Activated CD4-positive, alpha-beta T cell treated with anti-CD3 and anti-CD28 coated beads, Interleukin-2, Interleukin-6, amounts not matched to agents 100 ng/mL and 50 ng/mL, durations not matched to agents 16 hours and 8 hours (primary cell): ENCODE measurements around the gene AMD1.
"Not testable (repeated sequence)": the region's sequence is repeated elsewhere in the genome, so short reads cannot be mapped to it uniquely, and the experiment has no call there.

Experiments used
- DNase-seq: peaks from one replicate; pipeline ENCODE4 v3.0.0-alpha.2; 2020

AMD1 gene

DNA sequence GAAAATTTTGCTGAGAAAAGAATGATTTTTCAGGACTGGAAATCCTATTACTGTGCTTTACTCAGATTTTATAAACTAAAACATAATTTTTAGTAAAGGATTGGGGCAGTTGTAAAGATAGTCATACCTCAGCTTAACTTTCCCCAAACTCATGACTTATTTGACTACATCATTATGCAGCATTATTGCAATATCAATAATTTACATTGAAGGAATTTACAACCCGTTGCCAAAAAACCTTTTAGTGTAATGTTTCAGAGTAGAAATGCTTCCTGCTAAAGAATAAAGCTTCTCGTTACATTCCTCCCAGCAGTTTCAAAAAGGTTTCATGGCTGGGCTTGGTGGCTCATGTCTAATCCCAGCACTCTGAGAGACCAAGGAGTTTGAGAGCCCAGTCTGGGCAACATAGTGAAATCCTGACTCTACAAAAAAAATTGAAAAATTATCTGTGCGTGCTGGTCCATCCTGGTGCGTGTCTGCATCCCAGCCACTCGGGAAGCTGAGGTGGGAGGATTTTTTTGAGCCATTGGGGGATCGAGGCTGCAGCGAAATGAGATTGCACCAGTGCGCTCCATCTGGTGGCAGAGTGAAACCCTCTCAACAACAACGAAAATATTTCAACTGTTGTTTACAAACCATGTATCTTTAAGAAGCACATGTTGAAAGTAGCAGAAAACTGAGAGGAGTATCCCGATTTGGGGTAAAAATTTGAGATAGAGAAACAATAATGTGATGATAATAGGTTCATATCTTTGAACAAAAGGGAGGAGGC is 4.4 kb downstream of the AMD1 start:
- DNase-seq = peak; percentile 56

DNA sequence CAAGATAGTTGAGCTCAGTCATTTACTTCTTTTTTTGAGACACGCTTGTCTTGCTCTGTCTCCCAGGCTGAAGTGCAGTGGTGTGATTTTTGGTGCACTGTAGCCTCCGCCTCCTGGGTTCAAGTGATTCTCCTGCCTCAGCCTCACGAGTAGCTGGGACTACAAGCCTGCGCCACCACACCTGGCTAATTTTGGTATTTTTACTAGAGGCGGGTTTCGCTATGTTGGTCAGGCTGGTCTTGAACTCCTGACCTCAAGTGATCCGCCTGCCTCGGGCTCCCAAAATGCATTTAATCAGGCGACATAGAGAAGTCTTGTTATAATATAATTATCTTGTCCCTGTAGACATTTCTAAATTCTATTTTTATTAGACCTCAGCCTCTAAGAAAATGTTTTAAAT is 6.1 kb downstream of the AMD1 start:
- DNase-seq = no peak

DNA sequence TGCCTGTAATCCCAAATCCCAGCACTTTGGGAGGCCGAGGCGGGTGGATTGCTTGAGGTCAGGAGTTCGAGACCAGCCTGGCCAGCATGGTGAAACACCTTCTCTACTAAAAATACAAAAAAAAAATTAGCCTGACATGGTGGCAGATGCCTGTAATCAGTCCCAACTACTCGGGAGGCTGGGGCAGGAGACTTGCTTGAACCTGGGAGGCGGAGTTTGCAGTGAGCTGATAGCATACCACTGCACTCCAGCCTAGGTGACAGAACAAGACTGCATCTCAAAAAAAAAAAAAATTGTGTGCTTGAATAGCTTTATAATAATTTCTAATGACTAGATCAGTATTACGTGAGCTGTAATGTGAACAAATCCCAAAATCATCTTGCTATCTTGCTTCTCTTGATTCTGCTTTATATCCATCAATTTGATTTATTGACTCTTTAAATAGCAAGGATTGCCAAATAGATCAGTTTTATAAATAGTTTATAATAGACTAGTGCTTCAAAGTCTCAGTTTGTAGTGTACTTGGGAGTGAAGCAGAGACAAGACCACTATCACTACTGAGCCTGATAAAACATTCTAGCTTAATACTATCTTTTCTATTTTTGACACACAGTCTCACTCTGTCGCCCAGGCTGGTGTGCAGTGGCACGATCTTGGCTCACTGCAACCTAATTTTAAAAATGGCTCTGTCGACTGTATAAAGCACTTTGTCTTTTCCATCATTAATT is 7.1 kb downstream of the AMD1 start:
- DNase-seq = no peak

DNA sequence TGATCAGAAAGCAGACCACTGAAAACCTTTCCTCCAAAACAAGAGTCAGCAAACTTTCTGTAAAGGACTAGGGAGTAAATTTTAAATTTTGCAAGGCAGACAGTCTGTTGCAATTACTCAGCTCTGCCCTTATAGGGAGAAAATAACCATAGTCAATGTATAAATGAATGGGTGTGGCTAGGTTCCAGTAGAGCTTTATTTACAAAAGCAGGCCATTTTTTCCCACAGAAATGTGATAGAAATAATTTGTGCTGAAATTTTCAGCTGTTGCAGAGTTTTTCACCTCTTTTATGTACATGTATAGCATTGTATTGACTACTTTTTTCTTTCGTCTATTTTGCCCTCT is 7.7 kb downstream of the AMD1 start:
- no peak for DNase-seq

DNA sequence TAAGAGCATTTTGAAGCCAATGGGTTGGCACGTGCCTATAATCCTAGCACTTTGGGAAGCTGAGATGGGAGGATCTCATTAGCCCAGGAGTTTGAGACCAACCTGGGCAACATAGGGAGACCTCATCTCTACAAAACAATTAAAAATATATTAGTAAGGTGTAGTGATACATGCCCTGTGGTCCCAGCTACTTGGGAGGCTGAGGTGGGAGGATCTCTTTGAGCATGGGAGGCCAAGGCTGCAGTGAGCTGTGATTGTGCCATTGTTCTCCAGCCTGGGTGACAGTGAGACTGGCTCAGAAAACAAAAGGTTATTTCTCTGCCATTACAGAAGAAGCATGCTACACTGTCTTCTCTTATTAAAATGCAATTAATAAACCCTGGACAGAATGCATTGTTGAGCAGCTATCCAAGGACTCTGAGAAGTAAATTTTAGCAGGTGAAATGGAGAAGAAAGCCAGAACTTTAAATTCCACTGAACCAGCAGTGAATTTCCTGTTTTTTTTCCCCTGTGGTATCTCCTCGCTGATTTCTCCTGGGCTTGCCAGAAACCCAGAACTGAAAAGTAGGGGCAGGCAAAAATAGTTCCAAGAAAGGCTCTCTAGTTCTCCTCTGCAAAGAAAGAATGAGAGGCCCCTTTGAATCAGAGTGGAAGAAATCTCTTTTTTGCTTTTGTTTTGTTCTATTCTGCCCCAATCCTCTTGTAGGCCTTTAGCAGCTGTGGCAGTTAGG is 8.4 kb downstream of the AMD1 start:
- DNase-seq = no peak

DNA sequence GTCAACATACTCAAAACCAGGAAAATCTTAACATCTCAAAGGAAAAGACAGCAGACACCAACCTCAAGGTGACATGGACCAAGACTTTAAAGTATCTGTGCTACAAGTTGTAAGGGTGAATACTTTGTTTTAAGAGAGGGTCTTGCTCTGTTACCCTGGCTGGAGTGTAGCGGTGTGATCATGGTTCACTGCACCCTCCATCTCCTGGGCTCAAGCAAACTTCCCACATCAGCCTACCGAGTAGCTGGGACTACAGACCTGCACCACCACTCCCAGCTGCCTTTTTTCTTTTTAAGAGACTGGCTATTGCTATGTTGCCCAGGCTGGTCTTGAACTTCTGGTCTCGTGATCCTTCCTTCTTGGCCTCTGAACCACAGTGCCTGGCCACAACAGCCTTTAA is 9.7 kb downstream of the AMD1 start:
- DNase-seq = no peak

DNA sequence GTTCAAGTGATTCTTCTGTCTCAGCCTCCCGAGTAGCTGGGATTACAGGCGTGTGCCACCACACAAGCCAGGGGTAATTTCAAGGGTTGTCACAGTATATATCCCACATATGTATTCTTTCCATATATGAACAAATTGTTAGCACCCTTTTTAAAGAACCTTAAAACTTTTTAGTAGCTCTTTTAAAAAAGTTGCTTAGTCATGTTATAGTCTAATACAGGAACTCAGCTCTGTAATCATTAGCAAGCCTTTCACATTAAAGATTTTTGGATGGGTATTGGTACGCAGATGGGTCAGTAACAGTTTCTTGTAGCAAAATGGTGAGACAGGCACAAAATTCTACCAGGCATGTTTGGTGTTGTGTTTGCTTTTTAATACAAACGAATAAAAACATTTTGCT is 10.9 kb downstream of the AMD1 start:
- no peak for DNase-seq

DNA sequence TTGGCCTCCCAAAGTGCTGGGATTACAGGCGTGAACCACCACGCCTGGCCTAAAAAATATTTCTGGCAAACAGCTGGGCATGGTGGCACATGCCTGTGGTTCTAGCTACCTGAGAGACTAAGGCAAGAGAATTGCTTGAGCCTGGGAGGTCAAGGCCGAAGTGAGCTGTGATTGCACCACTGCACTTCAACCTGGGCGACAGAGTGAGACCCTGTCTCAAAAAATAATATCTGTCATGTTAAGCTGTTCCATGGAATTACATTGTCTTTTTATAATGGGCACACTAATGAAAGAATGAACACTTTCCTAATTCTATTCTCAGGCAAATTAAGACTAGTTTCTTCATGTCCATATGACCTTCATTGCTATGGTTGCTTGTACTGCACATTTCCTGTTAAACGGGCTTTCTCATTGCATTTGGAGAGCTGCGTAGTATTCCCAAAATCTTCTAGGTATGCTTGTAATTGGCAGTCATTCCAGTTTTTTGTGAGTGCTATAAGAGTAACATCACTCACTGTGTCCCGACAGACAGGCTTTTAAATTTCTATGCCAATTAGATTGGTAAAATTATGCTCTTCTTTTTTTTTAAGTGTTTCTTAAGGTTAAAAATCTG is 12.1 kb downstream of the AMD1 start:
- DNase-seq = no peak

DNA sequence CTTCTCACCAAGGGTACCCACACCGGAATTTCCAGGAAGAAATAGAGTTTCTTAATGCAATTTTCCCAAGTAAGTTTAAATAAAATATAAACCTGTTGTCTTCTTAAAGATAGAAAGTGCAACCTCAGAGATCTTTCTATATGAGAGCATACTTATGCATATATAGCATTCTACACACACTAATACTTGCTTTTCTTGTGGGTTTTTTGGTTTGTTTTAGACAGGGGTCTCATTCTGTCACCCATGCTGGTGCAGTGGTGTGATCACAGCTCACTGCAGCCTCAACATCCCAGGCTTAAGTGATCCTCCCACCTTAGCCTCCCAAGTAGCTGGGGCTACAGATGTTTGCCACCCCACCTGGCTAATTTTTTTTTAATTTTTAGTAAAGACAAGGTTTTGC is 15.7 kb downstream of the AMD1 start:
- DNase-seq = no peak

DNA sequence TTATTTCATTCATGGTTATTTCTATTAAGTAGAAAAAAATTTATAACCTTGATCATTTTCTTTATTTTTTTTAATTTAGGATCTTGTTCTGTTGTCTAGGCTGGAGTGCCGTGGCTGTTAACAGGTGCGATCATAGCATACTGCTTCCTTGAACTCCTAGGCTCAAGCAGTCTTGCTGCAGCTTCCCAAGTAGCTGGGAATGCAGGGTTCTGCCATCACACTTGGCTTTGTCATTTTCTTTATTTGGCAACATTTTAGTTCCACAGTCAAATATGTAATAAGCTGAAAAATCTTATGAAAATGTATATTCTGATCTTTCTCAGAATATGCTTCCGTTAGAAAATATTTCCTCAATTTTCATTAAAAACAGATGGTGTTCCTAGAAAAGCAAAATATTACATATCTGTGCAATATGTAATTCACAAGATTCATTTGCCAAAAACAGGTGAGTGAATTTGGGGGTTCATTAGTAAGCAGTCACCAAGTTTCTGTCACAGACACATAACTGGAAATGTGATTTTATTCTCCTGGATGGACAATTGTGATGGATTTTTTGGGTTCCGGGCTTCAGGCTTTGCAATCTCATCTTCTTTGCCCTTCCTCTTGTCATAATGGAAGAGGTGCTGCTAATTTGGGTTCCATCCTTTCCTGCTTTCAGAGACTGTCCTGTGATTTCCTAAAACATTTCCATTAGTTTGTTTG is 21.5 kb downstream of the AMD1 start:
- no peak for DNase-seq

DNA sequence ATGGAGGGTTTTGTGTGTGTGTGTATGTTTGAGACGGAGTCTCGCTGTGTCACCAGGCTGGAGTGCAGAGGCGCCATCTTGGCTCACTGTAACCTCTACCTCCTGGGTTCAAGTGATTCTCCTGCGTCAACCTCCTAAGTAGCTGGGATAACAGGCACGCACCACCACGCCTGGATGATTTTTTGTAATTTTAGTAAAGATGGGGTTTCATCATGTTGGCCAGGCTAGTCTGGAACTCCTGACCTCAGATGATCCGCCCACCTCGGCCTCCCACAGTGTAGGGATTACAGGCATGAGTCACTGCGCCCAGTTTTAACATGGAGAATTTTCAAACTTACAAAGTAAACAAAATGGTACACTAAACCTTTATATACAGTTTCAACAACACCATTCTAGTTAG is 22.8 kb downstream of the AMD1 start:
- no peak for DNase-seq

DNA sequence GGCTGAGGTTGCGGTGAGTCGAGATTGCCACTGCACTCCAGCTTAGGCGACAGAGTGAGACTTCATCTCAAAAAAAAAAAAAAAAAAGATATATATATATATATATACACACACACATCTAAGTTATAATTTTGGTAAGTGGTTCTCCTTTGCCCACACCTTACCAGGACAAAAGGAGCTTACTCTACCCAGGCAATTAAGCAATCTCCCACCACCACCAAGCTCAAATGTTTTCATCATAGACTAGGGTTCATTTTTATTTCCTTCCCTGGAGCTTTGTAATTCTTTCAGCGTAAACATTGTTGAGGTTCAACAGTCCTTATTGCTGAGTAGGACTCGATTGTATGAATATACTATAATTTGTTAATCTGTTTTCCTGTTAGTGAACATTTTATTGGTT is 23.5 kb downstream of the AMD1 start:
- DNase-seq = no peak

DNA sequence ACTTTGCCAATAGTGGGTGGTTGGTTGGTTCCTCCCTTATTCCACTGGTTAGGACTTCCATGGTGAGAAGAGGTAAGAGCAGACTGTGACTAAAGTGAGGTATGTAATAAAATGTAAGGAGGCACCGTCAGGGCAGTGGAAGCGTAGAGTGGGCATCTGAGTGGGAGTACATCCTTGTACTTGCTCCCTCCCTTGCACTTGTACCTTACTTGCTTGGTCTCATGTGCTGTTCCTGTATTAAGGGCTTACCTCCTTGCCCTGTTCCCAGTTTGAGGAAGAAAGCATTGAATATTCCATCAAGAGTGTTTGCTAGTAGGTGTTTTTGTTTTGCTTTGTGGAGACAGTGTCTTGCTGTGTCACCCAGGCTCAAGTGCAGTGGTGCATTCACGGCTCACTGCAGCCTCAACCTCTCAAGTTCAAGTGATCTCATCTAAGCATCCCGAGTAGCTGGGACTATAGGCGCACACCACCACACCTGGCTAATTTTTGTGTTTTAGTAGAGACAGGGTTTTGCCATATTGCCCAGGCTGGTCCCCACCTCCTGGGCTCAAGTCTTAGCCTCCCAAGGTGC is 25.5 kb downstream of the AMD1 start:
- DNase-seq = no peak

DNA sequence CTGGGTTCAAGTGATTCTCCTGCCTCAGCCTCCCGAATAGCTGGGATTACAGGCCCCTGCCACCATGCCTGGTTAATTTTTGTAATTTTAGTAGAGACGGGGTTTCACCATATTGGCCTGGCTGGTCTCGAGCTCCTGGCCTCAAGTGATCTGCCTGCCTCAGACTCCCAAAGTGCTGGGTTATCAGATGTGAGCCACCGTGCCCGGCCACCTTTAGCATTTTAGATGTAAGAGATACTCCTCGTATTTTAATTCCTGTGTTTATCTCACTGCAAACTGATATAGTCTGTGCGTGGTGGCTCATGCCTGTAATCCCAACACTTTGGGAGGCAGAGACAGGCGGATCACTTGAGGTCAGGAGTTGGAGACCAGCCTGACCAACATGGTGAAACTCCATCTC is 27.0 kb downstream of the AMD1 start:
- not testable (repeated sequence) for DNase-seq

DNA sequence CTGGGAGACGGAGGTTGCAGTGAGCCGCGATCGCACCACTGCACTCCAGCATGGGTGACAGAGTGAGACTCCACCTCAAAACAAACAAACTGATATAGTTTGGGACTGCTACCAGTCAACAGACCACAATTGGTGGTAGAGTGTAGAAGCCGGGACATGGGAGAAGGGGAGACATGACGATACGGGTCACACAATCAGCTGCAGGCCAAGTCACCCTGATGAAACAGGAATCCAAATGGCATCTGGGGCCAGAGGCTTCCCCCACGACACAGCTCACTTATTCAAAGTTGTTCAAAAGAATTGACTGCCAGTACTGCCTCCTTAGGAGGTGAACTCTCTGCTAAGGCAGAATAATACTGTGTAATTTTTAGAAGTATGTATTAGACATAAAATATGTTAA is 27.5 kb downstream of the AMD1 start:
- DNase-seq = no peak

DNA sequence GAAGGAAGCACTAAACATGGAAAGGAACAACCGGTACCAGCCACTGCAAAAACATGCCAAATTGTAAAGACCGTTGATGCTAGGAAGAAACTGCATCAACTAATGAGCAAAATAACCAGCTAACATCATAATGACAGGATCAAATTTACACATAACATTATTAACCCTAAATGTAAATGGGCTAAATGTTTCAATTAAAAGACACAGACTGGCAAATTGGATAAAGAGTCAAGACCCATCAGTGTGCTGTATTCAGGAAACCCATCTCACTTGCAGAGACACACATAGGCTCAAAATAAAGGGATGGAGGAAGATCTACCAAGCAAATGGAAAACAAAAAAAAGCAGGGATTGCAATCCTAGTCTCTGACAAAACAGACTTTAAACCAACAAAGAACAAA is 31.7 kb downstream of the AMD1 start:
- not testable (repeated sequence) for DNase-seq

DNA sequence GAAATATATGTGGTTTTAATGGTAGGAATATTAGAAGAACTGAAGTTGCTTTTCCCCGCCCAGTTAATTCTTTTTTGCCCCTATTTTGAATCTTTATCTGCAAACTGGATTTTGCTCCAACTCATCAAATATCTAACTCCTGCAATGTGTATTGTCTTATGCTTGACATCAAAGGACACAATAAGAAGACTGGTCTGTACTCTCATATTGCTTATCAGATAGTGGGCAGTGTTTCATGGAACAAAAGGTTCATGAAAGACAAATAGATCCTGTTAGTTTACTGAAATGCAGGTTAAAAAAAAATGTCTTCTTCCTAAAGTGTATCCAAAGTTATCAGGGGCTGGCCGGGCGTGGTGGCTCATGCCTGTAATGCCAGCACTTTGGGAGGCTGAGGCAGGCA is 56.2 kb downstream of the AMD1 start:
- no peak for DNase-seq

DNA sequence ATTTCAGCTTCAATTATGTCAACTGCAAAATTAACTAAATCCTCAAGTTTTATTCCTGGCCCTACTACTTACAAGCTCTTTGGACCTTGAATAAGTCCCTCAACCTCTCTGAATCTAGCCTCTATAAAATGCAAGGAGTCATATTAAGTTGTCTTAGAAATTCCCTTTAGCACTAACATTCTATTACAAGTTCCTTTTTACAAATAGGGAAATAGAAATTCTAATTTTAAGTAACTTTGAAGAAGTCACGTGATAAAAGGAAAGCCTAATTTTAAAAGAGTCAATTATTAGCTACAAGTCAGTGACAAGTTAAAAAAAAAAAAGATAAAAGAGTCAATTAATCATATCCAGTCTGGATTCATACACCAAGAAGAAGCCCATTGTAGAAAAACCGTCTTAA is 59.3 kb downstream of the AMD1 start:
- no peak for DNase-seq

DNA sequence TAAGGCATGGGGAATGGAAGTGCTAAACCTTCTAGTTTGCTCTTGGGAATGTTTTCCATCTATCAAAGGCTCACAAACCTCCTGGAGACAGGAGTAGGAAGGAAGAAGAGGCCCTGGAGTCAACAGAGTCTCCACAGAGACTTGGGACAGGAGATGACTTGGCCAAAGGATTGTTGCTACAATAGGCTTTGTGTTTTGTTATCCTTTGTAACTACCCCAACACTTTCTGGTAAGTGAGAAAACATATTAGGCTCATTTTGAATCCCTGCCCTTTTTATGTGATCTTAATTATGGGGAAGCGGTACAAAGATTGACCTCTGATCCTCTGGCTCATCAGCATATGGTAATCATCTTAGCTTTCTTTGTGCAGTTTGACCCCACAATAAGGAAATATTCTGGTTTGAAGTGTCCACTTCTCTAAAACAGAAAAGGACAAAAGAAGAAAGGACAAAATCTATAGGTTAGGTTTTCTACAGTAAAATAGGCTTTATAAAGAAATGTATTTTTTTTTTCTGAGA is 59.9 kb downstream of the AMD1 start:
- DNase-seq = no peak

DNA sequence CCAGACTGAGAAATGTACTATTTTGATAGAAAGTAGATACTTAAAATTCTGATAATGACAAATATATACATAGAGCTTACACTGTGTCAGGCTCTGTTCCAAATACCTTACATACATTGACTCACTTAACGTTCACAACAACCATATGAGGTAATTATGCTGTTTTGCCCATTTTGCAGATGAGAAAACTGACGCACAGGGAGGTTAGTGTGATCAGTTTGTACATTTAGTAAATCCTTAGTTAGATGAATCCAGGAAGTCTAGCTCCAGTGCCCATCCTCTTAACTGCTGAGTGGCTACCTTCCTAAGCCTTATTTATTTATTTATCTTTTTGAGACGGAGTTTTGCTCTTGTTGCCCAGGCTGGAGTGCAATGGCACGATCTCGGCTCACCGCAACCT is 60.6 kb downstream of the AMD1 start:
- no peak for DNase-seq

DNA sequence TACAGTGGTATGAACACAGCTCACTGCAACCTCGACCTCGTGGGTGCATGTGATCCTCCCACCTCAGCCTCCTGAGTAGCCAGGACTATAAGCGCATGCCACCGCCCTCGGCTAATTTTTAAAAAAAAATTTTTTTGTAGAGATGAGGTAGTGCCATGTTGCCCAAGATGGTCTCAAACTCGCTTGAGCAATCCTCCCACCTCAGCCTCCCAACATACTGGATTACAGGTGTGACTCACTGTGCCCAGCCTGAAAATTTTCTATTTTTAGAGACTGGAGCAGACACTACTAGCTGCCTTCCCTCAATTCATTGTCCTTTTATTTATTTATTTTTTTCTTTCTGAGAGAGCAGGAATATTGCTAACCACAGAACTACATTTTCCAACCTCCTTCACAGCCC is 63.6 kb downstream of the AMD1 start:
- DNase-seq = no peak

DNA sequence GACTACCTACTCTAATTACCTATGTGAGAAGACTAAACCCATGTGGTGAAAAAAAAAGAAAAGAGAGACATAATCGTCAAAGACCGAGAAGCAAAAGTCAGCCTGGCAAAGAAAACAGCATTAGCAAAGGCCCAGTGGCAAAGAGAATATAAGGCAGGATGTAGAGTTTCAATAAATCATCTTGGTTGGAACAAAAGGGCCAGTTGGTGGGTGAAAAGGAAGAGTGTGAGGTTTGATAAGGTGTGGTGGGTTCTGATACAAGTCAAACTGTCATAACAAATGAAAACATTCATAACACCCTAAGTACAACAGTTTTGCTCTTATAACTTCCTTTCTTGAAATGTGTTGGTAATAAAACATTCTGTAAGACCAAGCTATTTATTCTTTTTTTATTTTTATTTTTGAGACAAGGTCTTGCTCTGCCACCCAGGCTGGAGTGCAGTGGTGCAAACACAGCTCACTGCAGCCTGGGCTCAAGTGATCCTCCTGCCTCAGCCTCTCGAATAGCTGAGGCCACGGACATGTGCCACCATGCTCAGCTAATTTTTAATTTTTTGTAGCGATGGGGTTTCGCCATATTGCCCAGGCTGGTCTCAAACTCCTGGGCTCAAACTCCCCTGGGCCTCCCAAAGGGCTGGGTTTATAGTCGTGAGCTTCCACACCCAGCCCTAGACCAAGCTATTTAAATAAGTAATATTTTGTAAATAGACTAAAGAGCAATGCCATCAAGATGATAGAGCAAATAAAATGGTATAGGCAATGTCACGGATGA is 65.0 kb downstream of the AMD1 start:
- DNase-seq = no peak
